ENCODE results near the gene CNN1. TPM values are rescaled to one million over a fixed set of nuclear protein-coding genes. Genes with fewer than 3 reads are reported as not detected.

Gene CNN1
- total and polyA plus RNA-seq, 2 of the 8 experiments (the other 6 are each of a cell fraction or from before 2014, with no cell fraction given), result 29.8 to 50.8 TPM

GRCh38 chr19:11538232-11539036 lies at the start of gene CNN1 (continued):
- TF ChIP-seq, protein P1, sequence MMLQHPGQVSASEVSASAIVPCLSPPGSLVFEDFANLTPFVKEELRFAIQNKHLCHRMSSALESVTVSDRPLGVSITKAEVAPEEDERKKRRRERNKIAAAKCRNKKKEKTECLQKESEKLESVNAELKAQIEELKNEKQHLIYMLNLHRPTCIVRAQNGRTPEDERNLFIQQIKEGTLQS (IDR thresholded peaks at IDR 0.05; ENCODE audit: insufficient read depth, low read depth, low read length), result no peak
- no peak for TF ChIP-seq GABPA (IDR thresholded peaks at IDR 0.05; ENCODE audit: borderline replicate concordance, insufficient read depth, low read length)
- peak; percentile 93; the same call in 1 of the 2 replicates for TF ChIP-seq KDM1A (IDR thresholded peaks at IDR 0.05; ENCODE audit: borderline replicate concordance, low read length)
- no peak for TF ChIP-seq SAP30 (IDR thresholded peaks at IDR 0.05; ENCODE audit: insufficient read depth, insufficient replicate concordance, low read length)
- TF ChIP-seq RBBP5 (IDR thresholded peaks at IDR 0.05; ENCODE audit: borderline replicate concordance, low read depth, low read length), result no peak
- TF ChIP-seq CEBPB (IDR thresholded peaks at IDR 0.05; ENCODE audit: low read depth, low read length), result no peak; the same call in 1 of the 2 replicates
- no peak for TF ChIP-seq SP1 (IDR thresholded peaks at IDR 0.05; ENCODE audit: low read depth, low read length)
- no peak for TF ChIP-seq FOSL1 (IDR thresholded peaks at IDR 0.05; ENCODE audit: insufficient read depth, low read depth, low read length)
- no peak for TF ChIP-seq TEAD4 (IDR thresholded peaks at IDR 0.05; ENCODE audit: low read depth, low read length)
- TF ChIP-seq, protein P2, sequence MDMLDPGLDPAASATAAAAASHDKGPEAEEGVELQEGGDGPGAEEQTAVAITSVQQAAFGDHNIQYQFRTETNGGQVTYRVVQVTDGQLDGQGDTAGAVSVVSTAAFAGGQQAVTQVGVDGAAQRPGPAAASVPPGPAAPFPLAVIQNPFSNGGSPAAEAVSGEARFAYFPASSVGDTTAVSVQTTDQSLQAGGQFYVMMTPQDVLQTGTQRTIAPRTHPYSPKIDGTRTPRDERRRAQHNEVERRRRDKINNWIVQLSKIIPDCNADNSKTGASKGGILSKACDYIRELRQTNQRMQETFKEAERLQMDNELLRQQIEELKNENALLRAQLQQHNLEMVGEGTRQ (IDR thresholded peaks at IDR 0.05; ENCODE audit: low read length), result no peak
- TF ChIP-seq SRF (IDR thresholded peaks at IDR 0.05; ENCODE audit: low read depth, low read length), result no peak
- TF ChIP-seq JUND (IDR thresholded peaks at IDR 0.05; ENCODE audit: low read length), result peak; percentile 66; the same call in 1 of the 2 replicates
